Neural cell (in vitro differentiated cells): ENCODE measurements around the gene MINK1. TPM values are rescaled to one million over a fixed set of nuclear protein-coding genes. Genes with fewer than 3 reads are reported as not detected.

Experiments used
- H2AFZ ChIP-seq: fragments of 200-600, 300-800 bp; sonication (generic), shearing (Covaris generic); 2 replicates; pipeline ENCODE4 v1.6.0; 2014; ENCODE audit warnings: low read depth, mild to moderate bottlenecking, antibody characterized with exemption, low read length, moderate library complexity
- H3F3A ChIP-seq: fragments of 200-600 bp; shearing (Covaris generic); 2 replicates; pipeline ENCODE4 v1.6.1; 2016; ENCODE audit warnings: mild to moderate bottlenecking, moderate library complexity, mixed read lengths, antibody characterized with exemption, low read length; ENCODE audit not compliant: insufficient read depth, poor library complexity, severe bottlenecking
- H3K27ac ChIP-seq: fragments of 200-600, 300-800 bp; sonication (generic), shearing (Covaris generic); 2 replicates; pipeline ENCODE4 v1.5.1; 2014; ENCODE audit warnings: mild to moderate bottlenecking, low read length, moderate library complexity
- H3K27me3 ChIP-seq: fragments of 300-800, 200-600 bp; sonication (generic), shearing (Covaris generic); 2 replicates; pipeline ENCODE4 v1.6.0; 2014; ENCODE audit warnings: mild to moderate bottlenecking, low read depth, low read length, moderate library complexity; ENCODE audit not compliant: insufficient read depth
- H3K36me3 ChIP-seq: fragments of 300-800, 200-600 bp; sonication (generic), shearing (Covaris generic); 2 replicates; pipeline ENCODE4 v1.5.1; 2014; ENCODE audit warnings: mild to moderate bottlenecking, antibody characterized with exemption, low read length, moderate library complexity; ENCODE audit not compliant: insufficient read depth
- H3K4me2 ChIP-seq: fragments of 300-800, 200-600 bp; sonication (generic), shearing (Covaris generic); 2 replicates; pipeline ENCODE4 v1.6.0; 2014; ENCODE audit warnings: mild to moderate bottlenecking, low read length
- H3K4me3 ChIP-seq: fragments of 300-800, 200-600 bp; sonication (generic), shearing (Covaris generic); 2 replicates; pipeline ENCODE4 v1.5.1; 2014; ENCODE audit warnings: mild to moderate bottlenecking, low read length, moderate library complexity
- H3K79me2 ChIP-seq: fragments of 200-600 bp; shearing (Covaris generic); replicated peaks from 2 replicates; pipeline ENCODE4 v1.6.0; 2014; ENCODE audit warnings: mild to moderate bottlenecking, low read length, moderate library complexity; ENCODE audit not compliant: insufficient read depth
- H3K9ac ChIP-seq: fragments of 300-800, 200-600 bp; sonication (generic), shearing (Covaris generic); 2 replicates; pipeline ENCODE4 v1.6.1; 2016; ENCODE audit warnings: mild to moderate bottlenecking, low read length, mixed read lengths
- H3K9me2 ChIP-seq: fragments of 200-600 bp; shearing (Covaris generic); 2 replicates; pipeline ENCODE4 v1.6.1; 2016; ENCODE audit warnings: mild to moderate bottlenecking, low read length, mixed read lengths; ENCODE audit not compliant: insufficient read depth
- H3K9me3 ChIP-seq: fragments of 200-600, 300-800 bp; sonication (generic), shearing (Covaris generic); 2 replicates; pipeline ENCODE4 v1.6.1; 2016; ENCODE audit warnings: mild to moderate bottlenecking, mixed run types, low read length, moderate library complexity, mixed read lengths
- H4K20me1 ChIP-seq: fragments of 200-600 bp; shearing (Covaris generic); 2 replicates; pipeline ENCODE4 v1.6.1; 2016; ENCODE audit warnings: mild to moderate bottlenecking, mixed run types; ENCODE audit not compliant: insufficient read depth
- CTCF ChIP-seq: fragments of 450-650 bp; IDR thresholded peaks from 2 replicates; pipeline ENCODE4 v1.5.1; 2014; ENCODE audit warnings: antibody characterized with exemption, mild to moderate bottlenecking, moderate library complexity; ENCODE audit not compliant: poor library complexity, severe bottlenecking
- EP300 ChIP-seq: fragments of 450-650 bp; conservative IDR thresholded peaks from 2 replicates; pipeline ENCODE4 v1.6.1; 2014; ENCODE audit warnings: antibody characterized with exemption, mild to moderate bottlenecking, moderate library complexity; ENCODE audit not compliant: poor library complexity, severe bottlenecking
- EZH2 ChIP-seq: fragments of 200-600, 300-800 bp; shearing (Covaris generic), sonication (generic); IDR thresholded peaks from 2 replicates; pipeline ENCODE4 v1.6.1; 2014; ENCODE audit warnings: antibody characterized with exemption, low read length, borderline replicate concordance, mild to moderate bottlenecking; ENCODE audit not compliant: insufficient read depth, poor library complexity, severe bottlenecking
- MXI1 ChIP-seq: fragments of 450-650 bp; conservative IDR thresholded peaks from 2 replicates; pipeline ENCODE4 v1.6.1; 2014; ENCODE audit warnings: antibody characterized with exemption, mild to moderate bottlenecking; ENCODE audit not compliant: poor library complexity, severe bottlenecking
- POLR2AphosphoS5 ChIP-seq: IDR thresholded peaks from 2 replicates; pipeline ENCODE4 v1.6.1; 2012
- RAD21 ChIP-seq: fragments of 450-650 bp; conservative IDR thresholded peaks from 2 replicates; pipeline ENCODE4 v1.6.1; 2014; ENCODE audit warnings: antibody characterized with exemption, mild to moderate bottlenecking, moderate library complexity
- SMC3 ChIP-seq: fragments of 450-650 bp; conservative IDR thresholded peaks from 2 replicates; pipeline ENCODE4 v1.6.1; 2014; ENCODE audit warnings: antibody characterized with exemption, mild to moderate bottlenecking, moderate library complexity; ENCODE audit not compliant: poor library complexity
- TAF1 ChIP-seq: IDR thresholded peaks from 2 replicates; pipeline ENCODE4 v1.6.1; 2012; ENCODE audit warnings: low read depth
- polyA plus RNA-seq: library from polyadenylated mRNA; depleted of rRNA; stranded (reverse); fragments of >200 nt; gene quantifications from 2 replicates; pipeline ENCODE4 v1.2.3, GENCODE V29; 2014
- TF ChIP-seq, protein P1 (sequence below): IDR thresholded peaks from 2 replicates; pipeline ENCODE4 v1.6.1; 2012; ENCODE audit warnings: borderline replicate concordance

The MINK1 gene
- polyA plus RNA-seq, 1 donor from 2014 or later, result 38.1 TPM

DNA sequence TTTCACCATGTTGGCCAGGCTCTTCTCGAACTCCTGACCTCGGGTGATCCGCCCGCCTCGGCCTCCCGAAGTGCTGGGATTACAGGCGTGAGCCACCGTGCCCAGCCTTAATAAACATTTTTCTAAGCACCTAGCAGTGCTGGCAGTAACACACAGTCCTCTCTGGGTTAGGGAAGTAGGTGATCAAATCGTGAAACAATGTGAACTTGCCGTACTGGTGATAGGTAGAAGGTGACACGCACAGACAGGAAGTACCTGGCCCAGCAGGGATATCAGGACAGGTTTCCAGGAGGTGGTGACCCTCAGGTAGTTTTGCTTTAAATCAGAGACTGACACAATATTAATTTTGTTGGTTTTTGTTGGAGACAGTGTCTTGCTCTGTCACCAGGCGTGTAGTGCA lies 21.7 kb upstream of the MINK1 start:
- no peak overlapping the region for H3K4me3 ChIP-seq
- peaks cover 5% of the 10 kb centered on the region for H3K27me3 ChIP-seq
- no peaks in the 10 kb centered on the region for H3K9me2 ChIP-seq
- H3F3A ChIP-seq, result no peaks in the 10 kb centered on the region
- H3K4me2 ChIP-seq, result no peak overlapping the region
- no peaks in the 10 kb centered on the region for H3K79me2 ChIP-seq
- H2AFZ ChIP-seq, result no peak overlapping the region
- H3K36me3 ChIP-seq, result no peaks in the 10 kb centered on the region
- H3K9me3 ChIP-seq, result no peaks in the 10 kb centered on the region
- TF ChIP-seq SMC3, result no peak
- TF ChIP-seq CTCF, result no peak
- no peak for TF ChIP-seq EP300
- TF ChIP-seq MXI1, result no peak
- TF ChIP-seq TAF1, result no peak
- no peak for TF ChIP-seq EZH2
- no peak for TF ChIP-seq RAD21
- TF ChIP-seq, protein P1, sequence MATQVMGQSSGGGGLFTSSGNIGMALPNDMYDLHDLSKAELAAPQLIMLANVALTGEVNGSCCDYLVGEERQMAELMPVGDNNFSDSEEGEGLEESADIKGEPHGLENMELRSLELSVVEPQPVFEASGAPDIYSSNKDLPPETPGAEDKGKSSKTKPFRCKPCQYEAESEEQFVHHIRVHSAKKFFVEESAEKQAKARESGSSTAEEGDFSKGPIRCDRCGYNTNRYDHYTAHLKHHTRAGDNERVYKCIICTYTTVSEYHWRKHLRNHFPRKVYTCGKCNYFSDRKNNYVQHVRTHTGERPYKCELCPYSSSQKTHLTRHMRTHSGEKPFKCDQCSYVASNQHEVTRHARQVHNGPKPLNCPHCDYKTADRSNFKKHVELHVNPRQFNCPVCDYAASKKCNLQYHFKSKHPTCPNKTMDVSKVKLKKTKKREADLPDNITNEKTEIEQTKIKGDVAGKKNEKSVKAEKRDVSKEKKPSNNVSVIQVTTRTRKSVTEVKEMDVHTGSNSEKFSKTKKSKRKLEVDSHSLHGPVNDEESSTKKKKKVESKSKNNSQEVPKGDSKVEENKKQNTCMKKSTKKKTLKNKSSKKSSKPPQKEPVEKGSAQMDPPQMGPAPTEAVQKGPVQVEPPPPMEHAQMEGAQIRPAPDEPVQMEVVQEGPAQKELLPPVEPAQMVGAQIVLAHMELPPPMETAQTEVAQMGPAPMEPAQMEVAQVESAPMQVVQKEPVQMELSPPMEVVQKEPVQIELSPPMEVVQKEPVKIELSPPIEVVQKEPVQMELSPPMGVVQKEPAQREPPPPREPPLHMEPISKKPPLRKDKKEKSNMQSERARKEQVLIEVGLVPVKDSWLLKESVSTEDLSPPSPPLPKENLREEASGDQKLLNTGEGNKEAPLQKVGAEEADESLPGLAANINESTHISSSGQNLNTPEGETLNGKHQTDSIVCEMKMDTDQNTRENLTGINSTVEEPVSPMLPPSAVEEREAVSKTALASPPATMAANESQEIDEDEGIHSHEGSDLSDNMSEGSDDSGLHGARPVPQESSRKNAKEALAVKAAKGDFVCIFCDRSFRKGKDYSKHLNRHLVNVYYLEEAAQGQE, result no peak
- no peak for TF ChIP-seq POLR2AphosphoS5
- H4K20me1 ChIP-seq, result no peaks in the 10 kb centered on the region
- no peak overlapping the region for H3K9ac ChIP-seq
- H3K27ac ChIP-seq, result no peak overlapping the region

- no peaks in the 10 kb centered on the region for H3K79me2 ChIP-seq
- no peak overlapping the region for H3K4me3 ChIP-seq
- H3K9ac ChIP-seq, result no peak overlapping the region
- H3K27ac ChIP-seq, result no peak overlapping the region
- no peak for TF ChIP-seq MXI1
- TF ChIP-seq CTCF, result no peak
- TF ChIP-seq RAD21, result no peak
- TF ChIP-seq, protein P1, result no peak
- no peak for TF ChIP-seq SMC3
- no peaks in the 10 kb centered on the region for H4K20me1 ChIP-seq
- no peaks in the 10 kb centered on the region for H3K9me2 ChIP-seq
- no peak overlapping the region for H3K4me2 ChIP-seq
- no peaks in the 10 kb centered on the region for H3K9me3 ChIP-seq
- no peak overlapping the region for H2AFZ ChIP-seq
- H3K36me3 ChIP-seq, result no peaks in the 10 kb centered on the region
- H3F3A ChIP-seq, result no peaks in the 10 kb centered on the region
- H3K27me3 ChIP-seq, result peaks cover 1% of the 10 kb centered on the region
Measured at GRCh38 chr17:4812690-4813089, 20.4 kb upstream of the MINK1 start.
